ENCODE data around the gene ZNF205. TPM values are rescaled to one million over a fixed set of nuclear protein-coding genes. Genes with fewer than 3 reads are reported as not detected.
A peak's percentile ranks its signal among the peaks of the same experiment; 100 is the strongest.

The ZNF205 gene
- total and polyA plus RNA-seq, 2 of the 8 experiments (the other 6 are each of a cell fraction or from before 2014, with no cell fraction given) = 19.1 to 19.9 TPM

- TF ChIP-seq CTBP2 (IDR thresholded peaks at IDR 0.05; ENCODE audit: borderline replicate concordance, insufficient read depth, insufficient read length, low read length) = no peak
- TF ChIP-seq JUN (IDR thresholded peaks at IDR 0.05; ENCODE audit: low read depth, low read length) = 0 out of 2 replicates have a peak, but pooled peaks have one; percentile 12
- TF ChIP-seq MAX (IDR thresholded peaks at IDR 0.05) = 0 out of 2 replicates have a peak, but pooled peaks have one; percentile 12
- TF ChIP-seq CREB1 (IDR thresholded peaks at IDR 0.05) = peak; percentile 73
- TF ChIP-seq USF2 (IDR thresholded peaks at IDR 0.05; ENCODE audit: low read length) = no peak
- TF ChIP-seq SP1 (IDR thresholded peaks at IDR 0.05; ENCODE audit: low read depth, low read length) = no peak
- 0 out of 2 replicates have a peak, but pooled peaks have one; percentile 31 for TF ChIP-seq YY1 (IDR thresholded peaks at IDR 0.05; ENCODE audit: low read depth, low read length)
- TF ChIP-seq SAP30 (IDR thresholded peaks at IDR 0.05; ENCODE audit: insufficient read depth, insufficient replicate concordance, low read length) = no peak
- TF ChIP-seq TCF12 (IDR thresholded peaks at IDR 0.05; ENCODE audit: low read depth, low read length) = no peak
- peak; percentile 34; the same call in 1 of the 2 replicates for TF ChIP-seq BACH1 (IDR thresholded peaks at IDR 0.05; ENCODE audit: low read length)
- no peak for TF ChIP-seq GABPA (IDR thresholded peaks at IDR 0.05; ENCODE audit: borderline replicate concordance, insufficient read depth, low read length)
- peak; percentile 14 to 45; a peak in 3 of 4 replicates for TF ChIP-seq RAD21 (IDR thresholded peaks at IDR 0.05 in 1 of 2, conservative IDR thresholded peaks at IDR 0.05 in 1 of 2; ENCODE audit: low read depth in 2 of 2, low read length in 2 of 2)
- no peak for TF ChIP-seq BRCA1 (IDR thresholded peaks at IDR 0.05; ENCODE audit: low read depth, low read length)
- no peak for TF ChIP-seq KDM4A (IDR thresholded peaks at IDR 0.05; ENCODE audit: low read depth, low read length, severe bottlenecking)
- TF ChIP-seq ZNF274 (IDR thresholded peaks at IDR 0.05; ENCODE audit: borderline replicate concordance, extremely low read depth, low read length) = no peak
Measured at GRCh38 chr16:3101018-3101840, 11.2 kb upstream of the ZNF205 start (continued).

Measured in H1 (cell line).